Iris pigment epithelial cell (primary cell): ENCODE data around the gene ATF7IP.
A peak's percentile ranks its signal among the peaks of the same experiment; 100 is the strongest.
"Not testable (repeated sequence)": the region's sequence is repeated elsewhere in the genome, so short reads cannot be mapped to it uniquely, and the experiment has no call there.

ENCODE experiments used
- DNase-seq: peaks from one replicate; pipeline ENCODE4 v3.0.0-alpha.2; 2011; ENCODE audit warnings: low read depth

Gene ATF7IP

GRCh38 chr12:14367040-14367661, 1.7 kb downstream of the ATF7IP start:
- peak; percentile 72 for DNase-seq

GRCh38 chr12:14369311-14369710, 3.8 kb downstream of the ATF7IP start:
- no peak for DNase-seq

- peak; percentile 38 for DNase-seq
These were observed 7.7 kb downstream of the ATF7IP start for GRCh38 chr12:14373217-14373616.

- no peak for DNase-seq
These were observed 14.0 kb downstream of the ATF7IP start for GRCh38 chr12:14379508-14379907.

- DNase-seq, result peak; percentile 95
These were observed 19.5 kb downstream of the ATF7IP start for GRCh38 chr12:14384783-14385638.

- no peak for DNase-seq
These were observed 21.9 kb downstream of the ATF7IP start for GRCh38 chr12:14387219-14387871.

GRCh38 chr12:14390449-14390848, 25.0 kb downstream of the ATF7IP start:
- no peak for DNase-seq

- no peak for DNase-seq
These were observed 25.5 kb downstream of the ATF7IP start for GRCh38 chr12:14390870-14391530.

GRCh38 chr12:14393751-14394150, 28.3 kb downstream of the ATF7IP start:
- DNase-seq, result peak; percentile 69

GRCh38 chr12:14394317-14395073, 29.0 kb downstream of the ATF7IP start:
- peak; percentile 88 for DNase-seq

- DNase-seq, result no peak
These were observed 29.7 kb downstream of the ATF7IP start for GRCh38 chr12:14395074-14395778.

GRCh38 chr12:14396071-14396470, 30.6 kb downstream of the ATF7IP start:
- DNase-seq, result no peak

GRCh38 chr12:14399871-14400270, 34.4 kb downstream of the ATF7IP start:
- DNase-seq, result peak; percentile 81

GRCh38 chr12:14400599-14400998, 35.1 kb downstream of the ATF7IP start:
- DNase-seq, result no peak

- not testable (repeated sequence) for DNase-seq
These were observed 35.8 kb downstream of the ATF7IP start for GRCh38 chr12:14401267-14401666.

GRCh38 chr12:14402697-14403096, 37.2 kb downstream of the ATF7IP start:
- no peak for DNase-seq

- no peak for DNase-seq
These were observed 37.8 kb downstream of the ATF7IP start for GRCh38 chr12:14403293-14403692.

GRCh38 chr12:14403711-14404196, 38.3 kb downstream of the ATF7IP start:
- DNase-seq, result peak; percentile 83

GRCh38 chr12:14405407-14405806, 39.9 kb downstream of the ATF7IP start:
- DNase-seq, result not testable (repeated sequence)

- peak; percentile 63 for DNase-seq
These were observed 42.7 kb downstream of the ATF7IP start for GRCh38 chr12:14408208-14408607.

GRCh38 chr12:14410177-14410576, 44.7 kb downstream of the ATF7IP start:
- peak; percentile 81 for DNase-seq
